LNCAP (cell line): Measurements from ENCODE around the gene RAPGEF4.

Source experiments
- CTCF ChIP-seq: fragments of 450-650 bp; IDR thresholded peaks from 2 replicates; pipeline ENCODE4 v1.5.1; 2017; ENCODE audit warnings: mild to moderate bottlenecking

Gene RAPGEF4

GRCh38 chr2:172905937-172906811 lies 170.5 kb downstream of the RAPGEF4 start:
- no peak for TF ChIP-seq CTCF

GRCh38 chr2:172908275-172908674 lies 172.6 kb downstream of the RAPGEF4 start:
- TF ChIP-seq CTCF = no peak

- TF ChIP-seq CTCF = no peak
Measured at GRCh38 chr2:172909454-172909853, 173.8 kb downstream of the RAPGEF4 start.

GRCh38 chr2:172912266-172912665 lies 176.6 kb downstream of the RAPGEF4 start:
- TF ChIP-seq CTCF = no peak

GRCh38 chr2:172914341-172915008 lies 178.8 kb downstream of the RAPGEF4 start:
- no peak for TF ChIP-seq CTCF

- TF ChIP-seq CTCF = no peak
Measured at GRCh38 chr2:172917716-172918115, 182.1 kb downstream of the RAPGEF4 start.

- no peak for TF ChIP-seq CTCF
Measured at GRCh38 chr2:172919732-172920131, 184.1 kb downstream of the RAPGEF4 start.
